ENCODE data around the gene SYAP1.

The SYAP1 gene, protein sequence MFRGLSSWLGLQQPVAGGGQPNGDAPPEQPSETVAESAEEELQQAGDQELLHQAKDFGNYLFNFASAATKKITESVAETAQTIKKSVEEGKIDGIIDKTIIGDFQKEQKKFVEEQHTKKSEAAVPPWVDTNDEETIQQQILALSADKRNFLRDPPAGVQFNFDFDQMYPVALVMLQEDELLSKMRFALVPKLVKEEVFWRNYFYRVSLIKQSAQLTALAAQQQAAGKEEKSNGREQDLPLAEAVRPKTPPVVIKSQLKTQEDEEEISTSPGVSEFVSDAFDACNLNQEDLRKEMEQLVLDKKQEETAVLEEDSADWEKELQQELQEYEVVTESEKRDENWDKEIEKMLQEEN

DNA sequence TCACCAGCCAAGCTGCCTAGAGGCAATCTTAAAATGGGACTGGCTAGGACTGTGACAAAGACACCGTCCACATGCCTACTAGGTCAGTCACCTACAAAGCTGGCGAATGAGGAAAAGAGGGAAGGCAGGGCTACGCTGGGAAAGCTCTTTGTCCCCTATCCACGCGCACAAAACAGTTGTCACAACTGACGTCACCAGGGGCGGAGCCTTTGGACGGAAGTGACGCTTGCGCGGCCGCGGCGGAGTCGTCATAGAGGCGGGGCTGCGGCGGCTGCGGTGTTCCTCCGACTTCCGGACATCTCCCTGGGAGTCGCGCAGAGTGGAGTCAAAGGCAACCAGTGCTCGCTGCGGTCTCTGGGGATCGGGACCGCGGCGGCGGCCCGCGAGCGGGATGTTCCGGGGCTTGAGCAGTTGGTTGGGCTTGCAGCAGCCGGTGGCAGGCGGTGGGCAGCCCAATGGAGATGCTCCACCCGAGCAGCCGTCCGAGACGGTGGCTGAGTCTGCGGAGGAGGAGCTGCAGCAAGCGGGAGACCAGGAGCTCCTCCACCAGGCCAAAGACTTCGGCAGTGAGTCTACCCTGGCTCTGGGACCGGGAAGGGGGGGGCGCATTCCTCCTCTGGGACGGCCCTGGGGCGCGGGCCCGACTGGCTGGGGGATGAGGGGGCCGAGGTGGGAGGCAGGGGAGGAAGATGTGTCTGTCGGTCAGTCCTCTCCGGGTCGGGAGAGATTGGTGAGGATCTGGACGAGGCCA is at the start of gene SYAP1:
Gene SYAP1 (plus strand): TSS at position 279 of the 751 bp plus-strand sequence. CDS start 113 bp downstream, at position 392.
- Mint-ChIP-seq H3K4me1 (ENCODE audit: low read depth) (peaks cover 30% of the 10 kb centered on the region), H3K27ac (peak within 1 kb of the TSS; percentile 96)

DNA sequence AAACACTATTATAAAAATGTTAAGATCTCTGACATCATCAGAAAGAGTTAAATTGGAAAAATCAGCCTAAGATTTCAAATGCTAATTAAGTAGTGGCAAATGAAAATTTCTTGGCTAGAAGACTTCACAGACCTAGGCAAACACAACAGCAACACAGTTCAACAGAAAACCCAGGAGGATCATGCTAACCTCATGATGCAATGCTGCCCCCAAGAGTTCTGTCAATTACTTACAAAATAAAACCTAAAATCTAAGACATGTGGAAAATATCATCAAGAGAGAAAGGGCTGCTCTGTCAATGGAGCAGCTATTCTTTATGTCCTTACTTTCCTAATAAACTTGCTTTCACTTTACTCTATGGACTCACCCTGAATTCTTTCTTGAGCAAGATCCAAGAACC is 48.4 kb upstream of the SYAP1 start:
- Mint-ChIP-seq H3K4me1 (ENCODE audit: low read depth) (no peaks in the 10 kb centered on the region), H3K36me3 (no peaks in the 10 kb centered on the region), H3K9me3 (ENCODE audit: low read depth) (no peaks in the 10 kb centered on the region), H3K4me3 (no peak overlapping the region), H3K27ac (no peak overlapping the region), H3K27me3 (no peaks in the 10 kb centered on the region)

More for the DNA sequence above, at the start of gene SYAP1:
- no peaks in the 10 kb centered on the region for H3K27me3 Mint-ChIP-seq
- no peaks in the 10 kb centered on the region for H3K36me3 Mint-ChIP-seq
- H3K9me3 Mint-ChIP-seq (ENCODE audit: low read depth): no peaks in the 10 kb centered on the region
- peak within 1 kb of the TSS; percentile 92 for H3K4me3 Mint-ChIP-seq

DNA sequence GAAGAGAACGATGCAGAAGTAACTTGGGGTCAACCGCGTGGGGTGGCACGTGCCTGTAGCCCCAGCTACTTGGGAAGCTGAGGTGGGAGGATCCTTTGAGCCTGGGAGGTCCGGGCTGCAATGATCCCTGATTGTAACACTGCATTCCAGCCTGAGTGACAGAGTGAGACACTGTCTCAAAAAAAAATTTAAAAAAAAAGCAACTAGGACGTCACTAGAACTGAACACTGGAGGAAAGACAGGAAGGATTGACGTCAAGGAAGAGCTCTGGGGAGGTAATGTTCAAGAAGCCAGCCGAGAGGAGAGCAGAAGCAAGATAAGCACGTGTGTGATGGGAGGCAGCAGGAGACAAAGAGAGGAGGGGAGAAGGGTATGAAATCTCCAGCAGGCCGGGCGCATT is 40.7 kb upstream of the SYAP1 start:
- peaks cover 2% of the 10 kb centered on the region for H3K36me3 Mint-ChIP-seq
- no peaks in the 10 kb centered on the region for H3K4me1 Mint-ChIP-seq (ENCODE audit: low read depth)
- H3K27ac Mint-ChIP-seq: no peak overlapping the region
- H3K4me3 Mint-ChIP-seq: no peak overlapping the region
- H3K9me3 Mint-ChIP-seq (ENCODE audit: low read depth): no peaks in the 10 kb centered on the region
- H3K27me3 Mint-ChIP-seq: no peaks in the 10 kb centered on the region

DNA sequence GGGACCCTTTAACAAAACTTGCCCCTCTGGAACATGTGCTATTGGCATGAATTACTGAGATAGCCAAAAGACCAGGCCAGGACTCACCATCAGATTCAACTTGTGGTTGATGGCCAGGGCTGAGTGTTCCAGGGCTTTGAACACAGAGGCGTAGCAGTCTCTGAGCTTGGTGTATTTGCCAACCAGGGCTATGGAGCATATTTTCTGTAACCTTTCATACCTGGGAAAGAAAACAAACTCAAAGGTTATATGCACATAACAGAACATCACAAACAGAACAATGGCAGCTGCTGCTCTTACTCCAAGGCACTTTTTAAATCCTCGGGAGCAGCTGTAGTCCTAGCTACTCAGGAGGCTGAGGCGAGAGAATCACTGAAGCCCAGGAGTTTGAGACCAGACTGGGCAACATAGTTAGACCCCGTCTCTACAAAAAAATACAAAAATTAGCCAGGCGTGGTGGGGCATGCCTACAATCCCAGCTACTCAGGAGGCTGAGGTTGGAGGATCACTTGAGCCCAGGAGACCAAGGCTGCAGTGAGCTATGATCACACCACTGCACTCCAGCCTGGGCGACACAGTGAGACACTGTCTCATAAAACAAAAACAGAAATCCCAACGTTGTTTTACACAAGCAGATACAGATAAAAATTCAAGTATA is 36.3 kb upstream of the SYAP1 start:
- Mint-ChIP-seq H3K9me3 (ENCODE audit: low read depth) (no peaks in the 10 kb centered on the region), H3K36me3 (no peaks in the 10 kb centered on the region), H3K4me1 (ENCODE audit: low read depth) (no peaks in the 10 kb centered on the region), H3K27me3 (no peaks in the 10 kb centered on the region), H3K27ac (no peak overlapping the region), H3K4me3 (no peak overlapping the region)

DNA sequence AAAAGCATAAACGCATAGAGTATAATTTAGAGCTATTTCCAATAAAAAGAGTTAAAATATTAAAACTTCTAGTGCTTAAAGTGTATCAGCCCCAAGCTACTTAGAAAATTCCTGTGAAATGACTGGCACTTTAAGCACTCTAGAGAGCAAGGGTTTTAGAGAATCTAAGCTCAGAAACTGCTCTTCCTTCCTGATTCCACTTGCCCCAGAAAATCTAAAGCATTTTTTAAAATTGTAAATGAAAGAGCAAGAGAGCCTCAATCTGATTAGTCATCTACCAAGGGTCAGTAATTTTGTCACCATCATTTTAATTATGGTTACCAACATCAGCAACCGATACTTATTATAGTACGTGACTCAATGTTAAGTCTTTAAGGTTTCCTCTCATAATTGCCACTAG is 31.9 kb upstream of the SYAP1 start:
- Mint-ChIP-seq H3K36me3 (no peaks in the 10 kb centered on the region), H3K4me3 (no peak overlapping the region), H3K27me3 (no peaks in the 10 kb centered on the region), H3K4me1 (ENCODE audit: low read depth) (no peaks in the 10 kb centered on the region), H3K27ac (no peak overlapping the region), H3K9me3 (ENCODE audit: low read depth) (no peaks in the 10 kb centered on the region)

DNA sequence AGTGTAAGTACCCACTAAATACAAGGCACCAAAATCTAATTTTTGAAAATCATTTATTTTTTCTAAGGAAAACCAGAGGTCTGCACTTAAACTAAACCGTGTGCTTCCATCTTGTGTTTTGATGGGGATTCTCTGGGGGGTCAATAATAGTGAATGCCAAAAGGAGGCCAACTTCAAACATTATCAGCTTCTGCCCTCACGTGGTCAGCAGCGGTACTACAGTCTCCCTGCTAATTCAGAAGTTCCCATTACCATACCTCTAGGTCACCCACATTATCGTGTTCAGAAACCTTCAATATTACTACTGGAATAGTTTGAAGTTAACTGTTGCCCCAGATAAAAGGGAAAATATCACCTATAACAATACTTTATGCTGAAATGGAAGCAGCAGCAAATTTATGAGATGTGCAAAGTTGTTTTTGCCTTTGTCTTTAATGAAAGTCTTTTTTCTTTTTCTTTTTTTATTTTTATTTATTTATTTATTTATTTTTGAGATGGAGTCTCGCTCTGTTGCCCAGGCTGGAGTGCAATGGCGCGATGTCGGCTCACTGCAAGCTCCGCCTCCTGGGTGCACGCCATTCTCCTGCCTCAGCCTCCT is 24.2 kb upstream of the SYAP1 start:
- no peak overlapping the region for H3K27ac Mint-ChIP-seq
- no peaks in the 10 kb centered on the region for H3K27me3 Mint-ChIP-seq
- H3K9me3 Mint-ChIP-seq (ENCODE audit: low read depth): no peaks in the 10 kb centered on the region
- H3K4me3 Mint-ChIP-seq: no peak overlapping the region
- H3K4me1 Mint-ChIP-seq (ENCODE audit: low read depth): no peaks in the 10 kb centered on the region
- no peaks in the 10 kb centered on the region for H3K36me3 Mint-ChIP-seq

DNA sequence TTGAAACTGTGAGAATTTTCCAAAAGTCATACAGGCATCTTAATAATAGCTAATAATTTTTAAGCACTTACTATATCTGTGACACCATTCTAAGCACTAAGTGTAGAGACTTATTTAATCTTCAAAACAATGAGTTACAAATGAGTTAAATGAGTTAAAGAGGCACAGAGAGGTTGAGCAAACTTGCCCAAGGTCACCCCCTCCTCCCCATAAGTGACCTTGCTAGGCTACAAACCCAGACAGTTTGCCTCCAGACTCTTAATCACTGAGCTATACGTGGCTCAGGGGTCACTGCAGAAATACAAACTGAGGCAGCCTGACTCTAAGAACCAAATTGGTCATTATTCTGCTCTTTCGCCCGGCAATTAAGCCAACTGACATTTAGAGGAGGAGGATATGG is 22.5 kb upstream of the SYAP1 start:
- no peaks in the 10 kb centered on the region for H3K36me3 Mint-ChIP-seq
- H3K4me3 Mint-ChIP-seq: no peak overlapping the region
- H3K4me1 Mint-ChIP-seq (ENCODE audit: low read depth): no peaks in the 10 kb centered on the region
- no peaks in the 10 kb centered on the region for H3K27me3 Mint-ChIP-seq
- no peak overlapping the region for H3K27ac Mint-ChIP-seq
- H3K9me3 Mint-ChIP-seq (ENCODE audit: low read depth): no peaks in the 10 kb centered on the region

DNA sequence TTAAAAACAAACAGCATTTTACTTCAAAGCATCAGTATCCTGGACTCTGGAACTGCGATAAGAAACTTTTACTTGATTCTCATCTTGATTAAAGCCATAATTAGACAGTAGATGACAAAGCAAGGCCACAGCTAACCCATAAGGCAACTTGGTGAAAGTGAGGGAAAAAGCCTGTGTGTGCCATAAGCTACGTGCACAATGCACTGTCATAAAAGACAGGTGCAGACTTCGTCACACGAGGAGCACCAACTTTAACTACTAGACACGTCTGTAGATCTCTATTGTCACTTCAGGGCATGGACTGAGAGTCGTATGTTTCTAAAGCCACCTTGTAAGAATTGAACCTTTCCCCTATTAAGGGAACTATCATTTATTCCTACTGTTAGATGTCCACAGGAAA is 20.0 kb upstream of the SYAP1 start:
- Mint-ChIP-seq H3K9me3 (ENCODE audit: low read depth) (no peaks in the 10 kb centered on the region), H3K27me3 (no peaks in the 10 kb centered on the region), H3K4me1 (ENCODE audit: low read depth) (no peaks in the 10 kb centered on the region), H3K27ac (no peak overlapping the region), H3K36me3 (no peaks in the 10 kb centered on the region), H3K4me3 (no peak overlapping the region)

DNA sequence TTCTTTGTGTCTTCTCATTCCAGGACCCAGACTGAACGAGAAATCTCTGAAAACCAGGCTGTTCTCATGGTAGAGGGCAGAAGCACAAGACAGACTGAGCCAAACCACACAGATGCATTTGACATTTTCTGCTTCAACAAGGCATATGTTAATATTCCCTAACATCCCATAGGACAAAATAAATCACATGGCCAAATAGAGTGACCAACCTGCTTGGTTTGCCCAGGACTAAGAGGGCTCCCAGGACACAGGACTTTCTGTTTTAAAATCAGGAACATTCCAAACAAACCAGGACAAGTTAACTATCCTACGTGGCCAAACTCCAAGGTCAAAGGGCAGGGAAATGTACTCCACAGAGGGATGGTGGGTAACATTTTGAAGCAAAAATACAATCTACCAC is 18.7 kb upstream of the SYAP1 start:
- no peaks in the 10 kb centered on the region for H3K4me1 Mint-ChIP-seq (ENCODE audit: low read depth)
- no peaks in the 10 kb centered on the region for H3K9me3 Mint-ChIP-seq (ENCODE audit: low read depth)
- no peaks in the 10 kb centered on the region for H3K36me3 Mint-ChIP-seq
- H3K27ac Mint-ChIP-seq: no peak overlapping the region
- H3K27me3 Mint-ChIP-seq: no peaks in the 10 kb centered on the region
- H3K4me3 Mint-ChIP-seq: no peak overlapping the region

DNA sequence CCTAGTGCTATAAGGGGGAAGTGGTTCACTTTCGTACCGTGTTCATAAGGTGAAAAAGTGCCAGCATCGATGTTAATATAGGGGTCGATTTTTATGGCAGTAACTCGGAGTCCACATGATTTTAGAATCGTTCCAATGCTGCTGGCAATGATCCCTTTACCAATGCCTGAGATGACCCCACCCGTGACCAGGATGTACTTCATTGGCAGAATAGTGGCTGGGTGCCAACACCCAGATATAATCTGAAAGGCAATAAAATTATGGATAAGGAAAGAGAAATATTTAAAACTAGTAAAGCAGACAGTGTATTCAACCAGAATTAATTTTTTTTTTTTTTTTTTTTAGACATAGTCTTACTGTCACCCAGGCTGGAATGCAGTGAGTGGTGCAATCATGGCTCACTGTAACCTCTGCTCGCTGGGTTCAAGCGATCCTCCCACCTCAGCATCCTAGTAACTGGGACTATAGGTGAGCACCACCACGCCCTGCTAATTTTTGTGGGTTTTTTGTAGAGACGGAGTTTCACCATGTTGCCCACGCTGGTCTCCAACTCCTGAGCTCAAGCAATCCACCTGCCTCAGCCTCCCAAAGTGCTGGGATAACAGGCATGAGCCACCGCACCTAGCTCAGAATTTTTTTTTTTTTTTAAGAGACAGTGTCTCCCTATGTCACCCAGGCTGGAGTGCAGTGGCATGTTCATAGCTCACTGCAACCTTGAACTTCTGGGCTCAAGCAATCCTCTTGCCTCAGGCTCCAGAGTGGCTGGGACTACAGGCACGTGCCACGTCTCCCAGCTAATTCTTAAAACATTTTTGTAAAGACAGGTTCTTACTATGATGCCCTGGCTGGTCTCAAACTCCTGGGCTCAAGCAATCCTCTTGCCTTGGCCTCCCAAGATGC is 16.5 kb upstream of the SYAP1 start:
- Mint-ChIP-seq H3K4me1 (ENCODE audit: low read depth) (no peaks in the 10 kb centered on the region), H3K4me3 (no peak overlapping the region), H3K27ac (no peak overlapping the region), H3K36me3 (no peaks in the 10 kb centered on the region), H3K9me3 (ENCODE audit: low read depth) (no peaks in the 10 kb centered on the region), H3K27me3 (no peaks in the 10 kb centered on the region)

DNA sequence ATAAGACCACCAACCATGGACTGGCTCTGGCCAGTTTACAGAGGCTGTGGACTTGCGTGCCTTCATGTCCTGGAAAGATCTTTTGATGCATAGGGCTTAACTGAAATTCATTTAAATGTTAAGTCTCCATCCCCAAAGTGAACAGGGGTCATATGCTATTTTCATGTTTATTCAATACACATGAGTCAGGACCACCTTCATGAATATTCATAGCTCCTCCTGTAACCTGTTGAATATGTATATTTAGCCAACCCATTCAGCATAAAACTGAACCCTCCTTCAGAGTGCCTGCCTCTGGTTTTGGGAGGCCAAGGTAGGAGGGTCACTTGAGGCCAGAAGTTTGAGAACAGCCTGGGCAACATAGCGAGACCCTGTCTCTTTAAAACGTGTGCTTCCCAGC is 14.0 kb upstream of the SYAP1 start:
- Mint-ChIP-seq H3K4me3 (no peak overlapping the region), H3K27ac (no peak overlapping the region)

DNA sequence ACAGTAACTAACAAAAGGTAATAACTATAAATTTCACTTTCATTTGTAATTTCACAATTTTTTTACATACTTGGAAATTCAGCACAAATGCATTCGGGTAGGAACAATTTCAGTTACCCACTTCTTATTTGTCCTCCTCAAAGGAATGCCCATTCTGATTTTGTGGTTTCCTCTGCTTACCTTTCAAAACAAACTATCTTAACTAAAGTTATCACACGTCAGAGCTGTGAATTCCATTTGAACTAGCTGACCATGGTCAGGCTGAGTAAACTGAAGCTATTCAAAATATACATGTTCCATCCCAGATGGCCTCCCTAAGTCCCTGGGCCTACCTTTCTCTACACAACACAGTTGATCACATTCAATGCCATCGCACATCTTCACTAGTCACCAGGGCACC is 11.4 kb upstream of the SYAP1 start:
- no peak overlapping the region for H3K27ac Mint-ChIP-seq
- no peaks in the 10 kb centered on the region for H3K9me3 Mint-ChIP-seq (ENCODE audit: low read depth)
- H3K27me3 Mint-ChIP-seq: no peaks in the 10 kb centered on the region
- no peak overlapping the region for H3K4me3 Mint-ChIP-seq
- H3K4me1 Mint-ChIP-seq (ENCODE audit: low read depth): peaks cover 13% of the 10 kb centered on the region
- no peaks in the 10 kb centered on the region for H3K36me3 Mint-ChIP-seq

More for the DNA sequence above, 14.0 kb upstream of the SYAP1 start:
- no peaks in the 10 kb centered on the region for H3K36me3 Mint-ChIP-seq
- H3K4me1 Mint-ChIP-seq (ENCODE audit: low read depth): peaks cover 4% of the 10 kb centered on the region
- no peaks in the 10 kb centered on the region for H3K27me3 Mint-ChIP-seq
- H3K9me3 Mint-ChIP-seq (ENCODE audit: low read depth): no peaks in the 10 kb centered on the region

DNA sequence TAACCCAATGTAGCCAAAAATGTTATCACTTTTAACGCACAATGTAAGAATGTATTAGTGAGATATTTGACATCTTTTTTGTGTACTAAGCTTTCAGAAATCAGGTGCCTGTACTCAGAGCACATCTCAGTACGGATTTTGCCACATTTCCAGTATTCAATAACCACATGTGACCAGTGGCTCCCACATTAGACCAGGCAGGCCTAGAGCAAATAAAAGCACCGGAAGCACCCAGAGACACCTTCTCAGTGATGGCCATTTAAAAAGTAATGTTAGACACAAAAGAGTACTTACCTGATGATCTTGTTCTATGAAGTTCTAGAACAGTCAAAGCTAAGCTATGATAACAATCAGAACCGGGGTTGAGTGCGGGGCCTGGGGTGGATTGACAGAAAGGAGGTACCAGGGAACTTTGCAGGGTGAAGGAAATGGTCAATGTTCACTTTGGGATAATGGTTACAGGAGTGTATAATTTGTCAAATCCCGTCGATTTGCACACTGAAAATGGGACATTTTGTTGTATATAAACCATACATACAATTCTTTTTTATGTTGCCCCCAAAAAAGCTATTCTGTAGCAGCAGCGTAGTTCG is 8.1 kb upstream of the SYAP1 start:
- Mint-ChIP-seq H3K9me3 (ENCODE audit: low read depth) (no peaks in the 10 kb centered on the region), H3K27ac (peak overlapping the region; percentile 77), H3K27me3 (no peaks in the 10 kb centered on the region), H3K36me3 (no peaks in the 10 kb centered on the region), H3K4me3 (peak overlapping the region; percentile 86), H3K4me1 (ENCODE audit: low read depth) (peaks cover 13% of the 10 kb centered on the region)

All from activated naive CD8-positive, alpha-beta T cell (primary cell).